HG02938 (cell line): ENCODE measurements around the gene SCUBE2.
A peak's percentile ranks its signal among the peaks of the same experiment; 100 is the strongest.

ENCODE experiments used
- ATAC-seq: cut with Tn5 transposase; IDR thresholded peaks from one replicate; pipeline ENCODE4 v1.9.1; 2021; ENCODE audit warnings: mild to moderate bottlenecking, moderate library complexity; ENCODE audit not compliant: unreplicated experiment

The SCUBE2 gene

DNA sequence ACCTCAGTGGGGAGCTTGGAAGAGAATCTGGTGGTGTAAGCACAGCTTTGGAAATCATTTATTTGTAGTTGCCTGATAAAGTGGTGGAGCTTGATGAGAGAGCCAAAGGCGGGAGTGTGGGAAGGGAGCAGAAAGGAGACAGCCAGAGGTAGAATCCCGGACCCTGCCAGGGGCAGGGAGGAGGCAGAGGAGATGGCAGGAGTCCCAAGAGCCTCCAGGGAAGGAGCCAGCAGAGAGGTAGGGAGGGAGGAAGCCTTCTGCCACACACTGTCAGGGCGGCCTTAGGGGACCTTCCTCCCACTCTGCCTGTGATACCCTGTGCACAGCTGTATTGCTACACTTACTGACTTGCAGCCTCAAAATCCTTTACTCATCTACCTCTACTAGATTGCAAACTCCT, 15.4 kb downstream of the SCUBE2 start:
- ATAC-seq: no peak

- no peak for ATAC-seq
Observed at GRCh38 chr11:9075556-9075955, 15.8 kb downstream of the SCUBE2 start.

- no peak for ATAC-seq
Observed at GRCh38 chr11:9074338-9075029, 16.9 kb downstream of the SCUBE2 start.

DNA sequence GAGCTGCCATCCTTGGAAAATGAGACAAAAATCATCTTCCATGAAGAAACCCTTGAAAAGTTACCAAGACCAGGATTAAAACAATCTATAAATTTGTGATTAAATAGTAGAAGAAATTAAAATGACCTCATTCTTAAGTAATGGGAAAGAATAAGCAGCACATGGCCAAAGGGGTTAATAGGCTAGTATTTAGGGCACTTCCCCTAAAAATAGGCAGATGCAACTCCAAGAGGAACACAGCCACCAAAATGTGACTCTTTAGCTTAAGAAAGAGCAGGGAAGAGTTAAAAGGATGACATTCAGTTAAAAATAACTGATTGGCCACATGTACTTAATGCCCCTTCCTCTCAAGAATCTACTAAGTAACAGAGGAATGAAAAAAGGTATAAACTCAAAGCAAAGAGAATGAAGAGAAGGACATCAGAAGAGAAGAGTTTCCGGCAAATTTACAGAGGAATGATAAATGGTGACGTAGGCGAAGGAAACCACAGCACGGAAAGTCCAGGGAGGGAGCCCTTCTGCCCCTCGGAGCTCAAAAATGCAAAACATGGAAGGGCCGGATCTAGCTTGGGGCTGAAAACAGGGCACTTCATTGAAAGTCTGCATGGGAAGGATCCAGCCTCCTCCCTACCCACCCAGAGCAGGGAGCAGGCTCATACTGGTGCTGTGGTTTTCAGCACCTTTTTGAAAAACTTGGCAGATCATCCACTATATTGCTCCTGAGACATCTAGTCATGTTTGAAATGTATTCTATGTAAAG, 17.8 kb downstream of the SCUBE2 start:
- ATAC-seq: no peak

DNA sequence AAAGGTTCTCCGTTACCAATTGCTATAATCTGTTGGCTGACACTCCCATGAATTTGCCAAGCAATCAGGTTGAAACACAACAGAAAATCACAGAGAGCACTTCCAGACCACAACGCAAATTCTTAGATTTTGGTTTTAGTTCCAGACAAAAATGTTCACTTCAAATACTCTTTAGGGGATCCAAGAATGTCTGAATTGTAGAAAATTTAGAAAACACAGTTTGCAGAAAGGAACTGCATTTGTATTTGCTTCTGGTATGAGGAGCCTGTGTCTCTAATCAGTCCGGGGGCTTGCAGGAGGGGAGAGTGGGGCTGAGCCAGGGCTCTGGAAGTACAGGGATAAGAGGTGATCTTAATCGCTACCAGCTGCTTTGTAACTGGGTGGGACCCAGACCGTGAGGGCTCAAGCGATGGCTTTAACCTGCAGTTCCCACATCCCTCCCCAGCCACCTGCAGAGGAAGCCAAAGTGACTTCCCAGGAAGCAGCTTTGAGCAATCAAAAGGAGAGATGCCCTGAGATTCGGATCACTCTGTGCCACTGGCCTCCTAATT, 18.7 kb downstream of the SCUBE2 start:
- ATAC-seq: no peak

DNA sequence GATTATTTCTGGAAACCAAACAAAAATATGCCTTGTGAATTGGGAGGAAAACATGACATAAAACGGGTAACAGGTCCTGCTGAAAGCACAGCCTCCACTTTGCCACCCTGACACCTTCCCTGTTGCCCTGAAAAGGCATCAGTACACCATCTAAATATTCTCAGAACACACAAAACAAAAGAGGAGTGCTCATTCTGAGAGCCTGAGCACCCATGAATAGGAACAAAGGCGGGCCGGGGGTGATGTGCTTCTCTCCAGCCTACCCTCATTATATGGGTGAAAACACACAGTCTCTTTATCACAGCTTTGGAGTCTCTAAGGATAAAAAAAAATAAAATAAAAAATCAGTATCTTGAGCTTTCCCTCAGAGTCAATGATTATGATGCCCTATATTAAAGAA, 19.7 kb downstream of the SCUBE2 start:
- no peak for ATAC-seq

- ATAC-seq: no peak
Observed at GRCh38 chr11:9070749-9071491, 20.5 kb downstream of the SCUBE2 start.

- ATAC-seq: no peak
Observed at GRCh38 chr11:9069862-9070470, 21.4 kb downstream of the SCUBE2 start.

DNA sequence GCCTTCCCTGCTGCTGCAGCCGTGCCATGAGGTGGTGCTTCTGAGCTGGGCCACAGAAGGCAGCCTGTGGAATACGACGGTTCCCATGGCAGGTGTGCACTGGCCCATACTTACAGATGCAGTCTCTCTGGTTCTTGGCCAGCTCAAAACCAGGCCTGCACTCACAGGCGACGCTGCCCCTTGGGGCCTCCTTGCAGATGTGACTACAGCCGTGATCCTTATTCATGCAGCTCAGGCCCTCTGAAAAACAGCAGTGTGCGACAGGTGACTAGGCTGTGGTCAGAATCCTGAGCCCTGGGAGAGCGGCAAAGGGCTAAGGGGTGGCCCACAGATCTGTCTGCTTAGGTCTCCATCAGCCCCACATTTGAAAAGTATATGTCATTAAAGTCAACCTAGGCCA, 22.1 kb downstream of the SCUBE2 start:
- no peak for ATAC-seq

- ATAC-seq: no peak
Observed at GRCh38 chr11:9066433-9066925, 24.9 kb downstream of the SCUBE2 start.

DNA sequence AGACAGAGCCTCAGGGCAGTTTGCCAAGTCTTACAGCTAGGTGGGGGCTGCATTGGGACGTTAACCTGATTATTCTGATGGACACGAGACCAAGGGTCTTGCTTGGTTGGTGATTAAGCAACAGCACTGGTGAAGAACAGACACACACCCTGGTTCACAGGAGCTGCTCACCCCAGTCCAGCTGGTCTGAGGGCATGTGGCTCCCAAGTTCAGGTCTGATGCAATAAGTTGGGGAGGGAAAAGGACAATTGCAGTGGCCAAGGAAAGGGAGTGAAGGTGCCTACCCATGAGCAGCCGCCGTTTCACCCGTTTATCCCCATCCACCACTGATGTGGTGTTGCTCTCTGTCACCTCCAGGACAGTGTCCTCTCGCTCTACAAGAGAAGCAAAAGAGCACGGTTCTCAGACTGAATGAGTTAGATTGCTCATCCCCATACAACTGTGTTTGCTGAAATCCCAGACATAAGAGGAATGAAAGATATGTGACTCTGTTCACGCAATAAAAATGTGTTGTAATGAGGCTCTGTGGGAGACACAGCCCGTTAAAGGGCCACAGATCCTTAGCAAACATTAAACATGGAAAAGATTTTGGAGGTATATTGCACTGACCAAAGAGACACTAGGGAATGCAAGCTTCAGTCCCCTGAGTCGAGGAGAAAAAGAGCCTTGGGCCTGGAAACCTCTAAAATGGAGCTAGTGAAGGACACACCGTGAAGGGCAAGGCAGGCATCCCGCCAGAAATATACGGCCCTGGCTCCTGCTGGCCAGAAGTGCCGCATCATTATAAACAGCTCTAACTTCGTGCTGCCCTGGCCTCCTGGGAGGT, 25.6 kb downstream of the SCUBE2 start:
- no peak for ATAC-seq

DNA sequence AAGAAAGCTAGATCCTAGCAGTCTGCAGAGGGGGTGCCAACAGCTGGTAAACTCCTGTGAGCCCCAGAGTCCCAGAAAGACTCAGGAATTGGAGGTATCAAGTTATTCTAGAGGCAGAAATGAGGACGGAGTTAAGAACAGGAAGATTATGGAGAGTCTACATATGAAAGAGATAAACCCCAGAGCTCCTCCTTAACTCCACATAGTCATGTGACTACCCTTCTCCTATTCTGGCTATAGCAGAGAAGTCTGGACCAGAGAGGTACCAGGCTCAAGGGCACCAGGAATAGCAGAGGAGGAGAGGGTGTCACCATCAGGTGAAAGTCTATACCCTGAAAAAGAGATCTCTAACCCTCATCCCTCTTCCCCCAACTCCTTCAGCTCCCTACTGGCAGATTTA, 29.6 kb downstream of the SCUBE2 start:
- no peak for ATAC-seq

- ATAC-seq: peak; percentile 97
Observed at GRCh38 chr11:9060700-9061111, 30.7 kb downstream of the SCUBE2 start.

- ATAC-seq: no peak
Observed at GRCh38 chr11:9059406-9059805, 32.0 kb downstream of the SCUBE2 start.

DNA sequence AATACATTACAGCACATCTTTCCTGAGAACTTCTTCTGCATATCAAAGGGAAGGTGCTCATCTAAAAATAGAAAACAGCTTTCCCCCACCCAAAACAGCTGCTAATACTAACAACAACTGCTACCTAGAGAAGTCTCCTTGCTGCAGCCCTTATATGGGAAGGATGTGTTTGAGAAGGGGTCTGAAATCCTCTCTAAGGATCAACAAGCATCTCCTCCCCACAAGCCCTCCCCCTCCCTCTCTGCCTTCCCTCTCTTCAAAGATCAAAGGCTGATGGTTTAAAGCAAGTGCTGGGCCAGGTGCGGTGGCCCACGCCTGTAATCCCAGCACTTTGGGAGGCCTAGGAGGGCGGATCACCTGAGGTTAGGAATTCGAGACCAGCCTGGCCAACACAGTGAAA, 33.5 kb downstream of the SCUBE2 start:
- ATAC-seq: no peak

GRCh38 chr11:9057007-9057406, 34.4 kb downstream of the SCUBE2 start:
- no peak for ATAC-seq

- no peak for ATAC-seq
Observed at GRCh38 chr11:9056467-9056866, 34.9 kb downstream of the SCUBE2 start.

- no peak for ATAC-seq
Observed at GRCh38 chr11:9053316-9054035, 37.9 kb downstream of the SCUBE2 start.

DNA sequence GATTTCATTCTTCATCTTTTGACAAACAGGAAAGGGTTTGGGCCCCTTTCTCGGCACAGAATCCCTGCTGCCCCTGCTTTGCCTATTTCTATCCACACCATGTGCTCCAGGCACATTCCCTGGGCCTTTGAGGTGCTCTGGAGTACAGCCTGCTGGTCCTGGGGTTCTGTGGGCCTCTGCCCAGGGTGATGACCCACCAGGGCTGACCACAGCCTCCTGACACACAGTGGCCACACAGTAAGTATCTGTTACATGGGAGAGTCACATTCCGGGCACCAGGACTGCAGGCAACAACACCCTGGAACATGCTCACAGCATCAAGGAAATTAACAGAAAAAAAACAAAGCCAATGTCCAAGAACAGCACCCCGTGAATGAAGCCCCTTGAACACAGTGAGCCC, 39.1 kb downstream of the SCUBE2 start:
- ATAC-seq: no peak
